SK-N-DZ (cell line): ENCODE measurements around the gene ERCC4.
A peak's percentile ranks its signal among the peaks of the same experiment; 100 is the strongest.

Experiments used
- DNase-seq: peaks from one replicate; pipeline ENCODE4 v3.0.0-alpha.2; 2015; ENCODE audit warnings: low spot score

ERCC4 gene

DNA sequence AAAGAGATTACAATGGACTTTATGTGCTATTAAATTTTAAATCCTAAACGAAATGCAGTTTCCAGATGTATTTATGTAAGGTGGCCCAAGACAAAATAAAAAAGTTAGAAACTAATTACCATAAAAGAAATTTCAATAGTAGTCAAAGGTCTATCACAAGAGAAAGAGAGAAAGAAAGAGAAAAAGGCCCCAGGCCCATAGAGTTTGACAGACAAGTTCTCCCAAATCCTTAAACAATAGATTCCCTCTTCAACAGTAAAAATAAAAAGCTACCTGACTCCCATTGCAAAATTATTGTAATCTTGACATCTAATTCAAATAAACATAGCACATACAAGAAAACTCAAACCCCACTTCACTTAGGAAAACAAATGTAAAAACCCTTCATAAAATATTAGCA is 8.6 kb upstream of the ERCC4 start:
- no peak for DNase-seq

DNA sequence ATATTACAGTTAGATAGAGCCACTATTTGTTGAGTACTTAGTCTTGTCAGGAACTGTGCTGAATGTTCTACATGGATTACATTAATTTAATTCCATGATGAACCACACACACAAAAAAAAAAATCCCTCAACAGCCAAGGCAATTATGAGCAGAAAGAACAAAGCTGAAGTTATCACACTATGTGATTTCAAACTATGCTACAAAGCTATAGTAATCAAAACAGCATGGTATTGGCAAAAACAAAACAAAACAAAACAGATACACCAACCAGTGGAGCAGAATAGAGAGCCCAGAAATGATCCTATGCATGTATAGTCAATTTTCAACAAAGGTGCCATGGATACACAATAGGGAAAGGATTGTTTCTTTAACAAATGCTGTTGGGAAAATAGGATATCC is 8.1 kb upstream of the ERCC4 start:
- no peak for DNase-seq

- DNase-seq: no peak
Observed at GRCh38 chr16:13912891-13913290, 7.1 kb upstream of the ERCC4 start.

DNA sequence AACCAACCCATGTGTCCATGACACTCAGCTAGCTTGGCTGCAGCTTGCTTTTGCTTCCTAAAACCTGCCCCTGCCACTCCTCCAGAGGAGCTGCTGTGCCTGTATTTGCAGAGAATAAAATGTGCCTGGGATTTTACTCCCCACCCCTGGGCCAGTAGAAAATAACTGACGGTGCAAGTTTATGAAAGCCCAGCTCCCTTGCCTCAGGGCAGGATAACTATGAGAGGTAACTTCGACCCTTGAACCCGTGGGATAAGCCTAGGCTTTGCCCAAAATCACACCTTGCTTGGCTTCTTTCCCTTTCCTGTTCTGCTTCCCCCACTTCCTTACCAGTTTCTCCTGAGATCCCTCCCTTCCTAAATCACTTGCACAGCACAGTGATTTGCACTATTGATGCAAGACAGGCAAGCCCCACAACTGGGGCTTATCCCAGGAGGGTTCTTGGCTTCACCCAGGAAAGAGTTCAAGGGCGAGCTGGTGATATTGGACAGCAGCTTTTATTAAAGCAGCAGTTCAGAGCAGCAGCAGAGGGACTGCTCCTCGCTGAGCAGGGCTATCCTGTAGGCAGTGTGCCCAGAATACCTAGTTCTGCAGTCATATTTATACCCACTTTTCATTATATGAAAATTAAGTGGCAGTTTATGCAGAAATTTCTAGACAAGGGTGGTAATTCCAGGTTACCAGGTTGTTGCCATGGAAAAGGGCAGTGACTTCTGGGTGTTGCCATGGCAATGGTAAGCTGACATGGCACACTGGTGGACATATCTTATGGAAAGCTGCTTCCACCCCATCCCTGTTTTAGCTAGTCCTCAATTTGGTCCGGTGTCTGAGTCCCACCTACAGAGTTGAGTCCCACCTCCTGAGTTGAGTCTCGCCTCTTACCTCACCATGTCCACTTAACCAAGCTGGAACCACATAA is 6.3 kb upstream of the ERCC4 start:
- DNase-seq: no peak

- DNase-seq: no peak
Observed at GRCh38 chr16:13915033-13915635, 4.8 kb upstream of the ERCC4 start.

DNA sequence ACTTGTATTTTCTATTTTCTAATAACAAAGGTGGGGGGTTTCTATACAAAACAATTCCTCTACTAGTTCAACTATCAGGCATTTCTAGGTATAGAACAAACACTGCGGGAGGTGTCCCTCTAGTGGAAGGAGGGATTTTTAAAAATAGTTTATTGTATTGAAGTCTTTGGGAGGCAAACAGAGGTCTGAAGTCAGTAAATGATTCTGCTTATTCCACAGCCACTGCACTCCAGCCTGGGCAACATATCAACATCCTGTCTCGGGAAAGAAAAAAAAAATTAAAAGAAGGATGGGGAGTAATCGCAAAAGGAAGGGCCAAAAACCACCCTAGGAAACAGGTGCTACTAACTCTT is 648 bp upstream of the ERCC4 start:
- DNase-seq: no peak

GRCh38 chr16:13920510-13920818 is 510 bp downstream of the ERCC4 start:
- no peak for DNase-seq

- DNase-seq: no peak
Observed at GRCh38 chr16:13921328-13921727, 1.4 kb downstream of the ERCC4 start.

- DNase-seq: peak; percentile 60
Observed at GRCh38 chr16:13923703-13924298, 3.8 kb downstream of the ERCC4 start.

DNA sequence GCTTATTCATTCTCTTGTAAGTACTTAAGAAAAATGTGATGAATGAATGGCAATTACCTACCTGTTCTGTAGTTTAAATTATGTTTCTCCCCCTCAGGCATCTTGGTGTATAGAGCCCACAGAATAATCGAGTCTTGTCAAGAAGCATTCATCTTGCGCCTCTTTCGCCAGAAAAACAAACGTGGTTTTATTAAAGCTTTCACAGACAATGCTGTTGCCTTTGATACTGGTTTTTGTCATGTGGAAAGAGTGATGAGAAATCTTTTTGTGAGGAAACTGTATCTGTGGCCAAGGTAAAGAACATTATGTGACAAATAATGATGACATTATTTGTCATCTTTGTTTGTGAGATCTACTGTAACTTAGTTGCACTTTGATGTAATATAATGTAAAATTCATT is 6.5 kb downstream of the ERCC4 start:
- DNase-seq: no peak

DNA sequence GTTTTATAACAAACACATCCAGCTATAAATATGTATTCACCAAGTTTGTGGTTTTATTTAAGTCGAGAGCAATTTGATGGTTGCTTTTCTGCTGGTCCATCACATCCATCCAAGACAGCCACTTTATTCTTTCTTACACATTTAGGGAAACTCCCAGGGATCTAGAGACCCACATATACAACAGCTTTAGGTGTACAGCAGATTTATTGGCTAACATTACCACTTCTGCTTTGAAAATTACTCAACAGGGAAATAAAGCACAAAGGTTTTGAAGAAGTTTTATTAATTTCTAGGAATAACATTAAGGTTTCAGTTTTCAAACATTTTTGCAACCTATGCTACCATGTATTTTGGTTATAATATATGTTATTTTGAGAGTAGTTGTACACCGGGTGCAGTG is 6.9 kb downstream of the ERCC4 start:
- no peak for DNase-seq

DNA sequence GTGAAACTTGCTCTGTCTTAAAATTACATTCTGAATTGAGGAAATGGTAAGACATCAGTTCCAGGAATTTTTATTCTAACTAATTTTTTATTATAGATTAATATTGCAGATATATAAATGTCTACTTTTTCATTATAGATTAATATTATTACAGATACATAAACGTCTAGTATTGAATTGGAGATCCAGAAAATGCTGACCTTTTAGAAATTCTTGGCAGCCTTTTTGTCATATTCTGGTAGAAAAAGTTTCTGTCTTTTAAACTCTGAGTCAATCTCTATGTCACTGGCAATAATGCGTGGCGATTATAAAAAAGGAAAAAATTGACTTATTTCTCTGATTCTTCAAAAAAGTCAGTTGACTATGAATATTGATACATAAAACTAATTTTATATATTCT is 8.7 kb downstream of the ERCC4 start:
- DNase-seq: no peak

GRCh38 chr16:13931845-13932244 is 11.9 kb downstream of the ERCC4 start:
- DNase-seq: no peak

GRCh38 chr16:13935408-13935807 is 15.5 kb downstream of the ERCC4 start:
- DNase-seq: no peak

- DNase-seq: no peak
Observed at GRCh38 chr16:13936155-13936554, 16.2 kb downstream of the ERCC4 start.

GRCh38 chr16:13936596-13937081 is 16.7 kb downstream of the ERCC4 start:
- no peak for DNase-seq

DNA sequence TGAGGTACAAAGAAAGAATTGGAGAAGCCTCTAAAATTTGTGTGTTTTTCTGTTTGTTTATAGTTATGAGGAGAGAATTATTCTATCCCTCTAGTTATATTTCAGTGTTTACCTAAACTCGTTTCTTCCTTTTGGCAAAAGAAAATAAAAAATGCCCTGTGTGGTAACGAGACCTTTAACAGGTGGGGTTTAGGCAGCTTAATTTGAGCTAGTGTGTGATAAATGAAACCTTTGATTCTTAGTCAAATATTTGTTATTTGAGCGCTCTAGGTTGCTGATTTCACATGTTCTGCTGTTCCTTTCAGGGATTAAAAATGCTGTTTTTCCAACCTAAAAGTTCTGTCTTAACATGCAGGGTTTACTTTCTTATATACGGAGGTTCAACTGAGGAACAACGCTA is 17.5 kb downstream of the ERCC4 start:
- DNase-seq: no peak

DNA sequence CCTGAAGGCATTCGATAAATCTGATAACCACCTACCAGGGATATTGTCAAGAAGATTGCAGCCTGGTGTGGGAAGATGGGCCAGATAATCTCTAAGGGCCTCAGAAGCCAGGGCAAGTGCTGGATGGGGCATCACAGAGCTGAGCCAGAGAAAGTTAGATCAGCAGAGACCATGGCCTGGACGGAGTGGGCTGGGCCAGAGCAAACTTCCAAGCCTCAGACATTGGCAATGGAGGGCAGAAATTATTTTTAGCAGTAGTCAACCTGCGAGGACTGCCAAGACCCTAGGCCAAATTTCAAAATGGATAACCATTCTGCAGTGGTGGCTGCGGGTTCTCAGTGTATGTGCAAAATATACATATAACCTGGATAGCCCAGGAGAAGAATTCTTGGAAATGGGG is 18.5 kb downstream of the ERCC4 start:
- no peak for DNase-seq

GRCh38 chr16:13939821-13940220 is 19.9 kb downstream of the ERCC4 start:
- DNase-seq: no peak

- DNase-seq: peak; percentile 14
Observed at GRCh38 chr16:13940397-13940933, 20.5 kb downstream of the ERCC4 start.

DNA sequence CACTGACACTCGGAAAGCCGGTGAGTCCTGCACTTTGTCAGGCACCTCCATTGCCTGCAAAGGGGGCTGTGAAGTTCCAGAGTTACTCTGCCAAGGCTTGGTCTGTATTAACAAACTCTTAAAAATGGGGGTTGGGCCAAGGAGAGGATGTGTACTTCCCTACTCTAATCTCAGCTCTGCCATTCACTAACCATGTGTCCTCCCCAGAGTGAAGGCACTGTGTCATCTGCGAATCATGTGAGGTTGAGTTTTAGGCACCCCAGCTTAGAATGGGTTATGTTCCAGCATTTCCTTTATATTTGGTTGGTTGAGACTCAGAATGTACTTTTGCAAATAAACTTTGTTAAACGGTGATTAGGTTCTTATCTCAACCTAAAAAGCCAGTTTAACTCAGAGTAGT is 24.9 kb downstream of the ERCC4 start:
- DNase-seq: no peak

DNA sequence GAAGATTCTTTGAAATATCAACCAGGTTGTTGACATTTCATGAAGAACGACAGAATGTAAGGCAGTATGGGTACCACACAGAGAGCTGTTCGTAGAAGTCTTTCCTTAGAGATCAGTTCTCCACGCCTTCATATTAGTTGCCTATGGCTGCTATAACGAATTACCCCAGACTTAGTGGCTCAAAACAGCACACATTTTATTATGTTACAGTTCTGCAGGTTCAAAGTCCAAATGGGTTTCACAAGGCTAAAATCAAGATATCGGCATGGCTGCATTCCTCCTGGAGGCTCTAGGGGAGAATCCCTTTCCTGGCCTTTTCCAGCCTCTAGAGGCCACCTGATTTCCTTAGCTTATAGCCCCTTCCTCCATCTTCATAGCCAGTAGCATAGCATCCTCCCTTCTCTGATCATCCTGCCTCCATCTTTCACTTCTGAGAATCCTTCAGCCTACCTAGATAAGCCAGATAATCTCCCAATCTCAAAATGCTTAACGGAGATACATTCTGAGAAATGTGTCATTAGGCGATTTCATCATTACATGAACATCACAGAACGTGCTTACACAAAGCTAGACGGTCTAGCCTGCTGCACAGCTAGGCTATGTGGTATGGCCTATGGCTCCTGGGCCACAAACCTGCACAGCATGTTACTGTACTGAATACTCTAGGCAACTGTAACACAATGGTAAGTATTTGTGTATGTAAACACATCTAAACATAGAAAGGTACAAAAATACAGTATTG is 26.0 kb downstream of the ERCC4 start:
- DNase-seq: no peak
